HG03135 (cell line): ENCODE results near the gene BMAL1.

Source experiments
- ATAC-seq: cut with Tn5 transposase; IDR thresholded peaks from one replicate; pipeline ENCODE4 v1.9.1; 2021; ENCODE audit warnings: mild to moderate bottlenecking, moderate library complexity; ENCODE audit not compliant: unreplicated experiment

Gene BMAL1

DNA sequence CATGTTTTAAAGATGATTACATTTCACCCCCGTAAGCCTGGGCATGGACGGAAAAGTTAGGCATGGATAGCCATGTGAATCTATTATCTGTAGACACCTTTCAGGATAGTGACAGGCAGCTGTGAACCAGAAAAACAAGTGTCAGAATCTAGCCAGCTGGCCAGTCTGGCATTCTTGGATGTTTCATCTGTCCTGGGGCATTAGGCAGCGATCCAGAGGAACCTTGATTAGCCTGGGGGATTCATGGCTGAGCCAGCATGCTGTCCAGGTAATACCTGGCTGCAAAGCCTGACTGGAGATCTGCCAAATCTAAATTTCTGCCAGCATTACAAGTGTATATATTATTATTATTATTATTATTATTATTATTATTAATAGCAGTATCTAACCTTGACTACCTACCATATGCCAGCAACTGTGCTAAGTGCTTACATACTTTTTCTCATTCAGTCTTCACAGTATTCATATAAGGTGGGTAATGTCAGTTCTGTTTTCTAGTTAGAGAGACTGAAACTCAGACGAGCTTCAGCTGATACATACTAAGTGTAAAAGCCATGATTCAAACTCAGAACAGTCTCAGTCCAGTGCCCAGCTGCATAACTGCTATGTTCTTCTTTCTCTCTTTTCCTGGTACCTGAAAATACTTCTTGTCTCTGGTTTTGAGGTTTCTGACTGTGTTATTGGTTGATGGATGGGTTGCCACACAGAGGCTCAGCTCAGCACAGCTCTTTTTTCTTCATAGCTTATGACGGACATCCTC is 12.8 kb downstream of the BMAL1 start:
- no peak for ATAC-seq

DNA sequence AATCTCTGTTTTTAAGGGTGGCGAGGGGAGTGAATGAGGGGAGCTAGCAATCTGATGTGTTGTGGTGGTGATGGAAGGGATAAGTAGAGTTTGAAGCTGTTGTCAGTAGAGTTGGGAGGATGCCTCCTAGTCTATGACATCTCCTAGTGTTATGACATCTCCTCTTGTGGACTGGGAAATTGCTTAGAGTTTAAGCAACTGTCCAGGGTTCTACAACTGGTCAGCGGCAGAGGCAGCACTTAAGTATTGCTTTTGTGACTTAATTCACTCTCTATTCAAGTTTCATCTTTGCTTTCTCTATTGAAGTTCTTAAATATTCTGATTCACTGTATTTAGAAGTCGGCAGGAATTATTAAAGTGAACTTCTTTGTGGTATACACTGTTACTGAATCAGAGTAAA is 13.8 kb downstream of the BMAL1 start:
- ATAC-seq = no peak

DNA sequence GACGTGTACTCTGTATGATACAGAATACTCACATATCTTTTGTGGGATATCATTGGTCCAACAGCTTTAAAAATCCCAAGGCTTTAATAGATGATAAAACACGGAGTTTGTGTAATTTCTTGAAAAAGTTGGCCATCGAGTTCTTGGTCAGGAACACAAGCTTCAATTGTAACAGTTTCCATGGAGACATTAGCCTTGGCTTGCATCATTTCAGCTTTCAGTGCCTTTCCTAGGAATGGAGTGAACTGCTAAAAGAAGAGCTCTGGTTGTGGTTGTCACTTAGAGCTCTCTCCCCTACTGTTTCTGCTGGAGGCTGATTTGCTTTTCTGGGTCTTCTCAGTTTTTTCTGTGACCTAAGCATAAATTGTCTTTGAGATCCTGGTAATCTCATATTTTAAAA is 14.2 kb downstream of the BMAL1 start:
- ATAC-seq = no peak

- ATAC-seq = no peak
Measured at GRCh38 chr11:13292970-13293369, 15.4 kb downstream of the BMAL1 start.

GRCh38 chr11:13294178-13294577 is 16.6 kb downstream of the BMAL1 start:
- ATAC-seq = no peak

- ATAC-seq = no peak
Measured at GRCh38 chr11:13294771-13295579, 17.4 kb downstream of the BMAL1 start.

DNA sequence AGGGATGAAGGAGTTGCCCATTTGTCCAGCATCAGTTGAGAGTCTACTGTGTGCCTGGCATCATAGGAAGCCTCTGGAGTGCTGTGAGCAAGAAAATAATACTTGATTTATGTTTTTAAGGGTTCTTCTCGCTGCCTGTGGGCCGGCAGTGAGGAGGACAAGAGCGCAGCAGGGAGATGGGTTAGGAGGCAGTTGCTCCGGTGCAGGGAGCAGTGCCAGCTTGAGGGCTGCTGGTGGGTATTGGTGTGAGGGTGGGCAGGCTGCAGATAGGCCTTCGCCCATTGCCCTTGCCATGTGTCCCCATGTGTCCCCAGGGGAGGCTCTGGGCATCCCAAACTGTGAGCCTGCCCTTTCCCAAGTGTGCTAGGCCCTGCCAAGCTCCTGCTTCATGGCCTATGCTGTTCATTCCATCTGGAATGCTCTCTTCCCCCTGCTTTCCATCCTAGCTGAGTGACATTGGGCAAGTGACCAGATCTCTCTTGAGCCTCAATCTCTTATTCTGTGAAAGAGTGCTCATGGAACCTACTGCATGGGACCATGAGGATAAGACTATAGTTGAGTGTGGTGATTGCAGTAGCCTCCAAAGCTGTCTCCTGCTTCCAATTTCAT is 19.8 kb downstream of the BMAL1 start:
- no peak for ATAC-seq

- ATAC-seq = no peak
Measured at GRCh38 chr11:13297917-13298356, 20.3 kb downstream of the BMAL1 start.

- no peak for ATAC-seq
Measured at GRCh38 chr11:13298765-13299164, 21.2 kb downstream of the BMAL1 start.

GRCh38 chr11:13301522-13301921 is 23.9 kb downstream of the BMAL1 start:
- ATAC-seq = no peak

DNA sequence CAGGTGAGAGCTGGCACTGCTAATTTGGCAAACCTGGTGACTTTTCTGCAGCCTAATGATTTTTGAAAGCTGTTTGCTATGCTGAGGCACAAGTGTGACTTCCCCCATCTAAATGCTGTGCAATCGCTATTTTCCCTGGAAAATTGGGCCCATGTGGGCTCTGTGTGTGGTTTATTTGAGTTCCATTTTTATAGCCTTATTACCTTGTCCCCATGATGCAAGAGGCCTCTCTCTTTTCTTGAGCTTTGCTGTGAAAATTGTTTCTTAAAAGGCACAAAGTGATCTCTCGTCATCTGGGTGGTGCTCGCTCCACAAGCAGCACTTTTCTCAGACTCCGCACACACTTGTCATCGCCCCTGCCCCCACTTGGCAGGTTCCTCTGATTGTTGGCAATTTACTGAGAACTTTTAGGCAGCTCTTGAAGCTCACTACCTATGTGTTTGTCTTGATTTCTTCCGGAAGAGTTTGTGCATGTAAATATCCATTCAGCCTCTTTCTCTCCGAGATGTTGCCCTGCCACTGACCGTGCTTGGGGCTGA is 24.9 kb downstream of the BMAL1 start:
- no peak for ATAC-seq

DNA sequence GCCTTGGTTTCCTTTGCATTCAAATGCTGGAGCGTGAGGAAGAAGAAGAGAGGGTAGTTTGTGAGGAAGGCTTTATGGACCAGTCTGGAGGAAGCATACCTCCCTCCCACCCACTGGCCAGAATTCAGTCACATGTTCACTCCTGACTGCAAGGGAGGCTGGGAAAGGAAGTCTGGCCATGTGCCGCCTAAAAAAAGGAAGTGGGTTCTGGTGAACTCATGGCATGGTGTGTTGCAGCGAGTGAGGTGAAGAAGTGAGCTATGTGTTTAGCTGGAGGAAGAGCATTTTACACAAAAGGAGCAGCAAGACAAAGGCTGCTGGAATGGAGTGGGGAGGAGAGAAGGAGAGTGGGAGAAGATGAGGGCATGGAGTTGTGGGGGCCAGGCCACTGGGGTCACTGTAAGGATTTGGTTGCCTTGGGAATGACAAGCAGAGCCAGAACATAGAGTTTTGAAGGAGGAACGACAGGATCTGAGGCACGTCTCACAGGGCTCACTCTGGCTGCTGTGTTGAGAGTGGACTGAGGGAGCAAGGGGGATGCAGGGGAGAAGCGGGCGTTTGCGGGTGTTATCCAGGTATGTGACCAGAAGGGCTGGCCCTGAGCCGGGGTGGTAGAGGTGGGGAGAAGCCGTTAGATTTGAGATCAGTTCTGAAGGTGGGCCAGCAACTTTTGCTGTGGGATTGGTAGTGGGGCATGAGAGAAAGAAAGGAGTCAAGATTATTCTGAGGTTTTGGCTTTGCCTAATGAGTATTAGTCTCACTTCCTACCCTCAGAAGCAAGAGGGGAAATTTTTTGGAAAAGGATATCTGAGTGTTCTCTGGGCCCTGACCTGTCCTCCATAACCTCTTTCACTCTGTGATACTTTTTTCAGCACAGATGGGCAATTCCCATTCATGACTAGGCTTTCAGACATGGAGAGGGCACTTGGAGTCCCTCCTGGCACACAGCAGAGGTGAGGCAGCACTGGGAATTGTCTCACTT is 26.4 kb downstream of the BMAL1 start:
- no peak for ATAC-seq

GRCh38 chr11:13304655-13305335 is 27.2 kb downstream of the BMAL1 start:
- ATAC-seq = no peak

- no peak for ATAC-seq
Measured at GRCh38 chr11:13308704-13309103, 31.1 kb downstream of the BMAL1 start.

GRCh38 chr11:13309156-13309555 is 31.6 kb downstream of the BMAL1 start:
- ATAC-seq = no peak

DNA sequence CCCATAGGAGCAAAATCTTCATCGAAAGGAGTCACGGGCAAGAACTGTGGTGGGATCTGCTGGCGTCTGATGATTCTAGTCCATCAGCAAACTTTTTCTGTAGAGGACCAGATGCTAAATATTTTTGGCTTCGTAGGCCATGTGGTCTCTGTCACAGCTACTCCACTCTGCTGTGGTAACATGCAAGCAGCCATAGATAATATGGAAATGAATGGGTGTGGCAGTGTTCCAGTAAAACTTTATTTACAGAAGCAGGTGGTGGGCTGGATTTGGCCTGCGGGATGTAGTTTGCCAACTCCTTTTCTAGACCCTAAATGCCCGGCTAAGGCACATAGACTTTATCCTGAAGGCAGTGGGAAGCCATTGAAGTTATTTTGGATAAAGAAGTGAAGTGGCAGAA is 32.9 kb downstream of the BMAL1 start:
- ATAC-seq = no peak

- no peak for ATAC-seq
Measured at GRCh38 chr11:13311570-13311969, 34.0 kb downstream of the BMAL1 start.

DNA sequence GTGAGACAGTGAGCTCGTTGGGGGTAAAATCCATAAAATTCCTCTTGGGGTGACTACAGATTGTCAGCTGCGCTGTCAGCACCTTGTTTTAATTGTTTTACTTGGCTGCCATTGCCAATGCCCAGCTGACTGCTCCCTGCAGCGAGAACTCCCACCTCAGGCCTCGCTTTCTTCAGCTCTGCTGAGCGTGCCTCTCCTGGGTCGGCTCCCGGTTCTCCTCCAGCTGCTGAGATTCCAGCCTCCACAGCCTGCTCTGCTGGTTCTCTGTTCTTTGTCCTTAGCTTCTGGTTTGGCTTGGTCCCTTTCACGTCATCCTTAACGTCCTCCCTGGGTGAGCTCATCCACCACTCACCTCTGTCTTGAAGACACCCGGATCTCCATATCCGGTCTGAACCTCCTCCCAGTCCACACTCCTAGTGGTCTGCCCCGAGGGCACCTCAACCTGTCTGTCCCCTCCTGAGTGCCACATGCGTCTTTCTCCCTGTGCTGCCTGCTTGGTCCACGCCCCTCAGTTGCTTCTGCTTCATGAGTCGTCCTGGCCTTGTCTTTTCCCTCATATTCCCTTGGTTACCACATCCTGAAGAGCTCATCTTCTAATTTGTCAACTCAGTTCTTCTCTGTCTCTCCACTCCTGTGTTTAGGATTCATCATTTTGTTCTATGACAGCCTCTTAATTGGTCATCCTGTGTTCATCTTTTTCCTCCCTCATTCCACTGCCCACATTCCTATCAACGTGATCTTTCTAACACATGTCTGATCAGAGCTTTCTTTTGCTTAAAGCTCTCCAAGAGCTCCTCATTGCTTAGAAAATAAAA is 35.6 kb downstream of the BMAL1 start:
- no peak for ATAC-seq
